ENCODE results near the gene PCGF2.

Gene PCGF2

GRCh38 chr17:38715216-38715943 lies 32.8 kb downstream of the PCGF2 start:
- no peak for TF ChIP-seq CTCF (IDR thresholded peaks at IDR 0.05; ENCODE audit: low read depth, low read length)
- DNase-seq (ENCODE audit: extremely low read depth, low read depth): no peak

- DNase-seq (ENCODE audit: extremely low read depth, low read depth): no peak
- TF ChIP-seq CTCF (IDR thresholded peaks at IDR 0.05; ENCODE audit: low read depth, low read length): no peak
Measured at GRCh38 chr17:38713456-38714075, 34.6 kb downstream of the PCGF2 start.

GRCh38 chr17:38712593-38712992 lies 35.5 kb downstream of the PCGF2 start:
- TF ChIP-seq CTCF (IDR thresholded peaks at IDR 0.05; ENCODE audit: low read depth, low read length): no peak
- DNase-seq (ENCODE audit: extremely low read depth, low read depth): no peak

- no peak for TF ChIP-seq CTCF (IDR thresholded peaks at IDR 0.05; ENCODE audit: low read depth, low read length)
- no peak for DNase-seq (ENCODE audit: extremely low read depth, low read depth)
Measured at GRCh38 chr17:38711792-38712571, 36.2 kb downstream of the PCGF2 start.

GRCh38 chr17:38710985-38711384 lies 37.2 kb downstream of the PCGF2 start:
- TF ChIP-seq CTCF (IDR thresholded peaks at IDR 0.05; ENCODE audit: low read depth, low read length): no peak
- no peak for DNase-seq (ENCODE audit: extremely low read depth, low read depth)

GRCh38 chr17:38710604-38710962 lies 37.6 kb downstream of the PCGF2 start:
- TF ChIP-seq CTCF (IDR thresholded peaks at IDR 0.05; ENCODE audit: low read depth, low read length): no peak
- DNase-seq (ENCODE audit: extremely low read depth, low read depth): no peak

Measured in AG09319 (cell line).